GM13977 (cell line): ENCODE results near the gene ARL5A.

Source experiments
- DNase-seq: peaks from one replicate; pipeline ENCODE4 v3.0.0; 2012; ENCODE audit warnings: low spot score
- CTCF ChIP-seq: IDR thresholded peaks from 2 replicates; pipeline ENCODE4 v1.5.1; 2012; ENCODE audit warnings: mild to moderate bottlenecking, control low read depth; ENCODE audit not compliant: insufficient read depth; ENCODE audit errors: extremely low read depth, missing control alignments
- in situ Hi-C: fragments of 300-500 bp; cut with MboI; formaldehyde crosslinking; loops from one replicate; pipeline ENCODE4 v1.12.0; 2022; ENCODE audit warnings: low sequenced_read_pairs, low pct_unique_long_range_greater_than_20kb, mixed read lengths, inconsistent platforms; ENCODE audit not compliant: unreplicated experiment

The ARL5A gene

DNA sequence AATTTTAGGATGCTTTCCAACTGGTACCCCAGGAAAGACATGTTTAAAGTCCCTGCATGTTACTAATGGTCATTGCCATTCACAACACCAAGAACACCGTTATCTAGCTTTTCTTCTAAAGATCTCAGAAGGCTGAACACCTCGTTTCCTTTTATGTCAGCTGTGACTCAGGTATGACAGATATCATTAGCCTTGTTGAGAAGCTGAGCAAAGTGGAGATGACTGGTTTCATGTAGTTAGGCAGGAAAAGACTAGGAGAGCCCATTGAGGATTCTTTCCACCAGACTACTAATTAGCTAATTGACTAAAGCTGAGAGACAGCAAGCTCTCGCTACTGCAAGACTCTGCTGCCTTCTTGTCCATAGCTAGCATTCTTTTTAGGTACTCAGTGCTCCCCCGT lies 32.0 kb upstream of the ARL5A start:
- TF ChIP-seq CTCF = no peak
- no peak for DNase-seq
- in situ Hi-C loops = no loop called here

DNA sequence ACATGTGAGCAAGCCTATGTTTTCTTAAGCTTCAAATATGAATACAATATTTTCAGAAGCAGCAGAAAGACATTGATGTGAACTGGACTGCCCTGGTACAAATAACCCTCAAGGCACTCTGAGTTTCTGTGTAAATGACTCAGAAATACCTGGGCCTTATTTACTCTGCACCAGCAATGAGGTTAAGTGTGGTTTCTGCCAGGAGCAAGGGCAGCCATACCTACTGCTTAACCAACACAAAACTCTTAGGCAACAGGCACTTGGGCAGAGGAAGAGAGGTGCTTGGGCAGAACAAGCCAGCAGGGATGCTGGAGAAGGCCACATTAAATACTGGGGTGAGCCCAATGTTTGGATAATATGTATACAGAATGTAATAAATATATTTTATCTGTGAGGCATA lies 29.4 kb upstream of the ARL5A start:
- no peak for DNase-seq
- in situ Hi-C loops = no loop called here
- TF ChIP-seq CTCF = no peak

- in situ Hi-C loops = no loop called here
- no peak for TF ChIP-seq CTCF
- DNase-seq = no peak
These were observed 26.9 kb upstream of the ARL5A start for GRCh38 chr2:151855111-151855510.

GRCh38 chr2:151853070-151853758 lies 25.0 kb upstream of the ARL5A start:
- in situ Hi-C loops = no loop called here
- no peak for TF ChIP-seq CTCF
- DNase-seq = no peak

- in situ Hi-C loops = no loop called here
- no peak for TF ChIP-seq CTCF
- no peak for DNase-seq
These were observed 24.2 kb upstream of the ARL5A start for GRCh38 chr2:151852260-151853069.

- in situ Hi-C loops = no loop called here
- TF ChIP-seq CTCF = no peak
- no peak for DNase-seq
These were observed 23.5 kb upstream of the ARL5A start for GRCh38 chr2:151851761-151852160.
